ENCODE data around the gene SORCS1. TPM values are rescaled to one million over a fixed set of nuclear protein-coding genes. Genes with fewer than 3 reads are reported as not detected.

The SORCS1 gene
- polyA plus RNA-seq, 1 donor = 6.5 TPM

- Histone ChIP-seq H3K27ac (ENCODE audit: low read length) (peak overlapping the region; percentile 55), H3K9me3 (ENCODE audit: control insufficient read depth, low read depth, low read length) (no peaks in the 10 kb centered on the region), H3K4me1 (ENCODE audit: control insufficient read depth, insufficient read depth, low read length) (peaks cover 5% of the 10 kb centered on the region), H3K4me3 (ENCODE audit: low read length) (no peak overlapping the region), H3K27me3 (ENCODE audit: control insufficient read depth, insufficient read depth, low read length) (no peaks in the 10 kb centered on the region), H3K36me3 (ENCODE audit: control insufficient read depth, insufficient read depth, low read length) (no peaks in the 10 kb centered on the region)
- DNase-seq = peak; percentile 9 to 20
- 47% methylated on average over 2 of the region's 3 CpGs for WGBS (ENCODE audit: insufficient coverage, low lambda C conversion rate)
Observed at GRCh38 chr10:107054469-107055156, 109.9 kb downstream of the SORCS1 start.

GRCh38 chr10:107051769-107052168 is 112.7 kb downstream of the SORCS1 start:
- Histone ChIP-seq H3K4me3 (ENCODE audit: low read length) (no peak overlapping the region), H3K9me3 (ENCODE audit: control insufficient read depth, low read depth, low read length) (no peaks in the 10 kb centered on the region), H3K27me3 (ENCODE audit: control insufficient read depth, insufficient read depth, low read length) (no peaks in the 10 kb centered on the region), H3K36me3 (ENCODE audit: control insufficient read depth, insufficient read depth, low read length) (no peaks in the 10 kb centered on the region), H3K4me1 (ENCODE audit: control insufficient read depth, insufficient read depth, low read length) (peaks cover 3% of the 10 kb centered on the region), H3K27ac (ENCODE audit: low read length) (no peak overlapping the region)
- no peak for DNase-seq
- WGBS (ENCODE audit: insufficient coverage, low lambda C conversion rate) = no CpG with 5 or more reads among the region's 1 CpG

GRCh38 chr10:107043461-107043860 is 121.0 kb downstream of the SORCS1 start:
- WGBS (ENCODE audit: insufficient coverage, low lambda C conversion rate) = 69% methylated on average over 2 of the region's 3 CpGs
- Histone ChIP-seq H3K27me3 (ENCODE audit: control insufficient read depth, insufficient read depth, low read length) (no peaks in the 10 kb centered on the region), H3K9me3 (ENCODE audit: control insufficient read depth, low read depth, low read length) (no peaks in the 10 kb centered on the region), H3K36me3 (ENCODE audit: control insufficient read depth, insufficient read depth, low read length) (no peaks in the 10 kb centered on the region), H3K27ac (ENCODE audit: low read length) (no peak overlapping the region), H3K4me3 (ENCODE audit: low read length) (no peak overlapping the region), H3K4me1 (ENCODE audit: control insufficient read depth, insufficient read depth, low read length) (no peaks in the 10 kb centered on the region)
- DNase-seq = no peak

GRCh38 chr10:107037192-107038122 is 127.0 kb downstream of the SORCS1 start:
- DNase-seq = no peak
- no peak overlapping the region for H3K27ac ChIP-seq (ENCODE audit: low read length)
- WGBS (ENCODE audit: insufficient coverage, low lambda C conversion rate) = 80% methylated on average over 2 of the region's 10 CpGs

GRCh38 chr10:107033799-107034422 is 130.6 kb downstream of the SORCS1 start:
- 88% methylated on average over 1 of the region's 5 CpGs for WGBS (ENCODE audit: insufficient coverage, low lambda C conversion rate)
- Histone ChIP-seq H3K9me3 (ENCODE audit: control insufficient read depth, low read depth, low read length) (no peaks in the 10 kb centered on the region), H3K4me3 (ENCODE audit: low read length) (no peak overlapping the region), H3K36me3 (ENCODE audit: control insufficient read depth, insufficient read depth, low read length) (no peaks in the 10 kb centered on the region), H3K27me3 (ENCODE audit: control insufficient read depth, insufficient read depth, low read length) (no peaks in the 10 kb centered on the region), H3K27ac (ENCODE audit: low read length) (no peak overlapping the region), H3K4me1 (ENCODE audit: control insufficient read depth, insufficient read depth, low read length) (no peaks in the 10 kb centered on the region)
- no peak for DNase-seq

More at GRCh38 chr10:107037192-107038122, 127.0 kb downstream of the SORCS1 start:
- no peaks in the 10 kb centered on the region for H3K27me3 ChIP-seq (ENCODE audit: control insufficient read depth, insufficient read depth, low read length)
- no peaks in the 10 kb centered on the region for H3K36me3 ChIP-seq (ENCODE audit: control insufficient read depth, insufficient read depth, low read length)
- H3K9me3 ChIP-seq (ENCODE audit: control insufficient read depth, low read depth, low read length) = no peaks in the 10 kb centered on the region
- no peak overlapping the region for H3K4me3 ChIP-seq (ENCODE audit: low read length)
- no peaks in the 10 kb centered on the region for H3K4me1 ChIP-seq (ENCODE audit: control insufficient read depth, insufficient read depth, low read length)

GRCh38 chr10:107032700-107033401 is 131.7 kb downstream of the SORCS1 start:
- WGBS (ENCODE audit: insufficient coverage, low lambda C conversion rate) = 67% methylated on average over 1 of the region's 10 CpGs
- no peak for DNase-seq
- Histone ChIP-seq H3K27ac (ENCODE audit: low read length) (no peak overlapping the region), H3K36me3 (ENCODE audit: control insufficient read depth, insufficient read depth, low read length) (no peaks in the 10 kb centered on the region), H3K27me3 (ENCODE audit: control insufficient read depth, insufficient read depth, low read length) (no peaks in the 10 kb centered on the region), H3K9me3 (ENCODE audit: control insufficient read depth, low read depth, low read length) (no peaks in the 10 kb centered on the region), H3K4me1 (ENCODE audit: control insufficient read depth, insufficient read depth, low read length) (no peaks in the 10 kb centered on the region), H3K4me3 (ENCODE audit: low read length) (no peak overlapping the region)

GRCh38 chr10:107031931-107032699 is 132.4 kb downstream of the SORCS1 start:
- no peak overlapping the region for H3K27ac ChIP-seq (ENCODE audit: low read length)
- H3K4me1 ChIP-seq (ENCODE audit: control insufficient read depth, insufficient read depth, low read length) = no peaks in the 10 kb centered on the region
- H3K27me3 ChIP-seq (ENCODE audit: control insufficient read depth, insufficient read depth, low read length) = no peaks in the 10 kb centered on the region
- H3K4me3 ChIP-seq (ENCODE audit: low read length) = no peak overlapping the region
- 75% methylated on average over 2 of the region's 5 CpGs for WGBS (ENCODE audit: insufficient coverage, low lambda C conversion rate)
- no peaks in the 10 kb centered on the region for H3K36me3 ChIP-seq (ENCODE audit: control insufficient read depth, insufficient read depth, low read length)
- H3K9me3 ChIP-seq (ENCODE audit: control insufficient read depth, low read depth, low read length) = no peaks in the 10 kb centered on the region
- DNase-seq = no peak

GRCh38 chr10:107028236-107028635 is 136.3 kb downstream of the SORCS1 start:
- no peak overlapping the region for H3K27ac ChIP-seq (ENCODE audit: low read length)
- WGBS (ENCODE audit: insufficient coverage, low lambda C conversion rate) = no CpG with 5 or more reads among the region's 2 CpGs

GRCh38 chr10:107025676-107026075 is 138.8 kb downstream of the SORCS1 start:
- H3K27me3 ChIP-seq (ENCODE audit: control insufficient read depth, insufficient read depth, low read length) = no peaks in the 10 kb centered on the region
- DNase-seq = no peak
- no peaks in the 10 kb centered on the region for H3K36me3 ChIP-seq (ENCODE audit: control insufficient read depth, insufficient read depth, low read length)
- no peak overlapping the region for H3K27ac ChIP-seq (ENCODE audit: low read length)
- no CpG with 5 or more reads among the region's 4 CpGs for WGBS (ENCODE audit: insufficient coverage, low lambda C conversion rate)
- no peaks in the 10 kb centered on the region for H3K9me3 ChIP-seq (ENCODE audit: control insufficient read depth, low read depth, low read length)
- H3K4me3 ChIP-seq (ENCODE audit: low read length) = no peak overlapping the region
- no peaks in the 10 kb centered on the region for H3K4me1 ChIP-seq (ENCODE audit: control insufficient read depth, insufficient read depth, low read length)

More at GRCh38 chr10:107028236-107028635, 136.3 kb downstream of the SORCS1 start:
- no peaks in the 10 kb centered on the region for H3K4me1 ChIP-seq (ENCODE audit: control insufficient read depth, insufficient read depth, low read length)
- H3K9me3 ChIP-seq (ENCODE audit: control insufficient read depth, low read depth, low read length) = no peaks in the 10 kb centered on the region
- DNase-seq = no peak
- no peak overlapping the region for H3K4me3 ChIP-seq (ENCODE audit: low read length)
- H3K27me3 ChIP-seq (ENCODE audit: control insufficient read depth, insufficient read depth, low read length) = no peaks in the 10 kb centered on the region
- no peaks in the 10 kb centered on the region for H3K36me3 ChIP-seq (ENCODE audit: control insufficient read depth, insufficient read depth, low read length)
